ENCODE measurements around the gene ATRN. TPM values are rescaled to one million over a fixed set of nuclear protein-coding genes. Genes with fewer than 3 reads are reported as not detected.

Gene ATRN
- total RNA-seq, 4 donors from 2014 or later: 14.4 to 20.0 (median 16.3) TPM

DNA sequence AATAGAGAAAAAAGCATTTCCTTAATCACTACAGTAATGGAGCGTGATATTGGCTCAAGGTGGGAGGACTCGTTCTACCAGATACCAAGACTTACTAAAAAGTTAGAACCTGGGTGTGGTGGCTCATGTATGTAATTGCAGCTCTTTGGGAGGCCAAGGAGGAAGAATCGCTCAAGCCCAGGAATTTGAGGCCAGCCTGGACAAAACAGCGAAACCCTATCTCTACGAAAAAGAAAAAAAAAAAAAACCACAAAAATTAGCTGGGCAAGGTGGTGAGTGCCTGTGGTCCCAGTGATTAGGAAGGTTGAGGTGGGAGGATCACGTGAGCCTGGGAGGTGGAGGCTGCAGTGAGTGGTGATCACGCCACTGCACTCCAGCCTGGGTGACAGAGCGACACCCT, 24.0 kb upstream of the ATRN start:
- in situ Hi-C loops (cut with MboI; ENCODE audit: low sequenced_read_pairs in 4 of 4): no loop called here
- no peak overlapping the region for H3K27ac ChIP-seq
- ATAC-seq: no peak

DNA sequence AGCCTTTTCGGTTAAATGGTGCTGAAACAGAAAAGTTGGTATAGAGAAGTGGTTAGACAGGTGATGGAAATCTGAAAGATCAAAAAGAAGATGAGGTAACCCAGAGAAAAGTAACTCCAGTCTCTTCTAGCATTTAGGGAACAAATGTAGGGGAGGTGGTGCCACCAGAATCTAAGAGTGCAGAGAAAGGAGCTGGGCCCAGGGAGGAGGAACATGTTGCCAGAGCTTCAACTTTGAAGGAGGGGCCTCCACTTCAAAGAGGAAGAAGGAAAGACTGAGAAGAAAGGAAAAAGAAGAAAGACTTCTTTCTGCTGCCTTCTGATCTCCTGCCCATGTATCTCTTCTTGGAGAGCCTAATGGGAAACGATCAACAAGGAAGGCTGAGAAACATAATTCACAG, 23.5 kb upstream of the ATRN start:
- intact Hi-C loops (cut with DNase I; ENCODE audit: low total_unique reads) (no loop called here), in situ Hi-C loops (cut with MboI; ENCODE audit: low sequenced_read_pairs in 4 of 4) (no loop called here)
- no peaks in the 10 kb centered on the region for H3K9me3 ChIP-seq
- DNase-seq: no peak
- ATAC-seq: no peak
- H3K4me3 ChIP-seq: no peak overlapping the region
- H3K27me3 ChIP-seq: no peaks in the 10 kb centered on the region
- no peak overlapping the region for H3K27ac ChIP-seq
- H3K36me3 ChIP-seq: no peaks in the 10 kb centered on the region
- TF ChIP-seq CTCF (IDR thresholded peaks at IDR 0.05 in 4 of 5, conservative IDR thresholded peaks at IDR 0.05 in 1 of 5) (no peak), POLR2A (IDR thresholded peaks at IDR 0.05) (no peak)
- peaks cover 0 to 2% of the 10 kb centered on the region in 2 donors for H3K4me1 ChIP-seq

More for the DNA sequence above, 24.0 kb upstream of the ATRN start:
- TF ChIP-seq POLR2A (IDR thresholded peaks at IDR 0.05) (no peak), CTCF (IDR thresholded peaks at IDR 0.05 in 4 of 5, conservative IDR thresholded peaks at IDR 0.05 in 1 of 5) (no peak)
- H3K9me3 ChIP-seq: no peaks in the 10 kb centered on the region
- intact Hi-C loops (cut with DNase I; ENCODE audit: low total_unique reads): no loop called here
- H3K36me3 ChIP-seq: no peaks in the 10 kb centered on the region
- H3K4me1 ChIP-seq: peaks cover 0 to 2% of the 10 kb centered on the region in 2 donors
- H3K27me3 ChIP-seq: no peaks in the 10 kb centered on the region
- no peak overlapping the region for H3K4me3 ChIP-seq
- DNase-seq: no peak

DNA sequence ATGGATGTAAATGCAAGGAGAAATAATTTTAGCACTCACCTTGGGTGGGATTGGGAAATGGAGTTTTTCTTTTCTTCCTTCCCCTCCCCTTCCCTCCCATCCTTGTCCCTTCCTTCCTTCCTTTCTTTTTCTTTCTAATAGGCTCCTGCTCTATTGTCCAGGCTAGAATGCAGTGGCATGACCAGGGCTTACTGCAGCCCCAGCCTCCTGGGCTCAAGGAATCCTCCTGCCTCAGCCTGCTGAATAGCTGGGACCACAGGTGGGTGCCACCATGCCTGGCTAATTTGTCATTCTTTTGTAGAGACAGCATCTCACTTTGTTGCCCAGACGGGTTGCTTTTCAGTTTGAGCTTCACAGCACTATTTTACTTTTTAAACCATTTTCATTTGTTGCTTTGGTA, 21.5 kb upstream of the ATRN start:
- no peaks in the 10 kb centered on the region for H3K27me3 ChIP-seq
- DNase-seq: no peak
- no peak overlapping the region for H3K4me3 ChIP-seq
- TF ChIP-seq CTCF (IDR thresholded peaks at IDR 0.05 in 4 of 5, conservative IDR thresholded peaks at IDR 0.05 in 1 of 5) (no peak), POLR2A (IDR thresholded peaks at IDR 0.05) (no peak)
- H3K9me3 ChIP-seq: no peaks in the 10 kb centered on the region
- intact Hi-C loops (cut with DNase I; ENCODE audit: low total_unique reads): no loop called here
- in situ Hi-C loops (cut with MboI; ENCODE audit: low sequenced_read_pairs in 4 of 4): no loop called here
- no peak overlapping the region for H3K27ac ChIP-seq
- H3K4me1 ChIP-seq: no peaks in the 10 kb centered on the region
- H3K36me3 ChIP-seq: no peaks in the 10 kb centered on the region
- ATAC-seq: no peak

DNA sequence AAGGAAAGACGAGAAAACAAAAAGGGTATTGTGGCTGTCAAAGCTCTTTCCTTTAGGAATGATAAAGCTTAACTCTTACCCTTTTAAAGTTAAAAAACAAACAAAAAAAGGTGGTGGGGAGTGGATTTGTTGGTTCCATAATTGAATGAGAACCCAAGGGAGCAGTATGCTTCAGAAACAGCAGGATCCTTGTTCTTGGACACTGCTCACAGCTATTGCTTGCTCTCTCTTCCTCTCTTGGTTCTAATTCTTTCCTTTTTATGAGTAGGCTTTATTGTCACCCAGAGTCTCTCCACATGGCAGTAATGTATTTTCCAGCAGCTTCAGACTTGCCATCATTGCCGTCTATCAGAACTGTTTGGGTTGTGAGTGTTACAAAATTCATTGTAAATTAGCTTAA, 18.7 kb upstream of the ATRN start:
- in situ Hi-C loops (cut with MboI; ENCODE audit: low sequenced_read_pairs in 4 of 4) (no loop called here), intact Hi-C loops (cut with DNase I; ENCODE audit: low total_unique reads) (no loop called here)
- Histone ChIP-seq H3K4me3 (no peak overlapping the region), H3K27ac (no peak overlapping the region), H3K4me1 (no peaks in the 10 kb centered on the region), H3K9me3 (no peaks in the 10 kb centered on the region), H3K36me3 (no peaks in the 10 kb centered on the region), H3K27me3 (no peaks in the 10 kb centered on the region)
- TF ChIP-seq CTCF (IDR thresholded peaks at IDR 0.05 in 4 of 5, conservative IDR thresholded peaks at IDR 0.05 in 1 of 5) (no peak), POLR2A (IDR thresholded peaks at IDR 0.05) (no peak)
- no peak for ATAC-seq
- DNase-seq: no peak

GRCh38 chr20:3452690-3453089, 18.1 kb upstream of the ATRN start:
- ATAC-seq (no peak), DNase-seq (no peak)
- no peak overlapping the region for H3K4me3 ChIP-seq
- no peaks in the 10 kb centered on the region for H3K36me3 ChIP-seq
- in situ Hi-C loops (cut with MboI; ENCODE audit: low sequenced_read_pairs in 4 of 4) (no loop called here), intact Hi-C loops (cut with DNase I; ENCODE audit: low total_unique reads) (no loop called here)
- no peaks in the 10 kb centered on the region for H3K27me3 ChIP-seq
- no peak overlapping the region for H3K27ac ChIP-seq
- TF ChIP-seq POLR2A (IDR thresholded peaks at IDR 0.05) (no peak), CTCF (IDR thresholded peaks at IDR 0.05 in 4 of 5, conservative IDR thresholded peaks at IDR 0.05 in 1 of 5) (no peak)
- H3K4me1 ChIP-seq: no peaks in the 10 kb centered on the region
- no peaks in the 10 kb centered on the region for H3K9me3 ChIP-seq
